Measurements from ENCODE around the gene NAB2. TPM values are rescaled to one million over a fixed set of nuclear protein-coding genes. Genes with fewer than 3 reads are reported as not detected.
A peak's percentile ranks its signal among the peaks of the same experiment; 100 is the strongest.

The NAB2 gene
- total RNA-seq, 1 experiment from 2014 or later = 16.4 TPM

GRCh38 chr12:57091638-57092528, 3.0 kb downstream of the NAB2 start:
- Histone ChIP-seq H3K36me3 (ENCODE audit: control insufficient read depth, insufficient read depth, low read length) (peaks cover 9% of the 10 kb centered on the region), H3K4me3 (ENCODE audit: low read depth, low read length) (no peak overlapping the region), H3K9me3 (no peaks in the 10 kb centered on the region), H3K4me1 (peaks cover 6% of the 10 kb centered on the region; the same call in 1 of the 2 replicates), H3K27me3 (replicated peaks; ENCODE audit: control insufficient read depth, insufficient read depth, low read length) (no peaks in the 10 kb centered on the region)
- Mint-ChIP-seq H3K27ac (ENCODE audit: unreplicated experiment) (no peak overlapping the region), H3K36me3 (ENCODE audit: insufficient read depth, unreplicated experiment) (peaks cover 53% of the 10 kb centered on the region), H3K4me1 (ENCODE audit: low read depth, unreplicated experiment) (peaks cover 19% of the 10 kb centered on the region), H3K27me3 (ENCODE audit: insufficient read depth, unreplicated experiment) (no peaks in the 10 kb centered on the region), H3K9me3 (ENCODE audit: unreplicated experiment) (no peaks in the 10 kb centered on the region), H3K4me3 (ENCODE audit: unreplicated experiment) (no peak overlapping the region)
- BruUV-seq (replicated peaks) = no TSS peak
- CTCF ChIA-PET = interaction anchor here (0.6 to 3.3 kb wide), 4 partner anchors 9 to 394 kb away, joined by 3 to 22 read pairs (median 11); partner anchors contain the start of gene STAT6
- TF ChIP-seq CTCF (IDR thresholded peaks at IDR 0.05; ENCODE audit: insufficient read depth in 1 of 2, low read depth in 1 of 2, low read length in 1 of 2, severe bottlenecking in 1 of 2, unreplicated experiment in 1 of 2) = no peak
- no peak for DNase-seq
- intact Hi-C loops (cut with micrococcal nuclease; ENCODE audit: unreplicated experiment) = no loop called here
- POLR2A ChIA-PET = interaction anchor here (1.3 kb wide), 1 partner anchor 13 kb away, joined by 4 read pairs; the partner anchor contains the start of gene NEMP1

GRCh38 chr12:57092529-57092862, 3.6 kb downstream of the NAB2 start:
- H3K36me3 Mint-ChIP-seq (ENCODE audit: insufficient read depth, unreplicated experiment) = peaks cover 55% of the 10 kb centered on the region
- no peak for DNase-seq
- TF ChIP-seq CTCF (IDR thresholded peaks at IDR 0.05; ENCODE audit: insufficient read depth in 1 of 2, low read depth in 1 of 2, low read length in 1 of 2, severe bottlenecking in 1 of 2, unreplicated experiment in 1 of 2) = no peak
- H3K4me3 Mint-ChIP-seq (ENCODE audit: unreplicated experiment) = no peak overlapping the region
- no peaks in the 10 kb centered on the region for H3K27me3 ChIP-seq (replicated peaks; ENCODE audit: control insufficient read depth, insufficient read depth, low read length)
- no peaks in the 10 kb centered on the region for H3K27me3 Mint-ChIP-seq (ENCODE audit: insufficient read depth, unreplicated experiment)
- peaks cover 6% of the 10 kb centered on the region; the same call in 1 of the 2 replicates for H3K4me1 ChIP-seq
- ChIA-PET POLR2A (interaction anchor here (1.3 kb wide), 1 partner anchor 14 kb away, joined by 4 read pairs; the partner anchor contains the start of gene NEMP1), CTCF (interaction anchor here (0.6 to 3.3 kb wide), 3 partner anchors 19 to 394 kb away, joined by 3 to 22 read pairs (median 19); partner anchors contain the start of gene STAT6)
- no peak overlapping the region for H3K27ac Mint-ChIP-seq (ENCODE audit: unreplicated experiment)
- intact Hi-C loops (cut with micrococcal nuclease; ENCODE audit: unreplicated experiment) = no loop called here
- no peaks in the 10 kb centered on the region for H3K9me3 ChIP-seq
- no peak overlapping the region for H3K4me3 ChIP-seq (ENCODE audit: low read depth, low read length)
- peaks cover 9% of the 10 kb centered on the region for H3K36me3 ChIP-seq (ENCODE audit: control insufficient read depth, insufficient read depth, low read length)
- H3K9me3 Mint-ChIP-seq (ENCODE audit: unreplicated experiment) = no peaks in the 10 kb centered on the region
- BruUV-seq (replicated peaks) = no TSS peak
- H3K4me1 Mint-ChIP-seq (ENCODE audit: low read depth, unreplicated experiment) = peaks cover 19% of the 10 kb centered on the region

GRCh38 chr12:57092876-57093414, 4.0 kb downstream of the NAB2 start:
- no peak for DNase-seq
- H3K27me3 ChIP-seq (replicated peaks; ENCODE audit: control insufficient read depth, insufficient read depth, low read length) = no peaks in the 10 kb centered on the region
- ChIA-PET POLR2A (no interaction called here), CTCF (interaction anchor here (2.3 to 3.3 kb wide), 2 partner anchors 19 to 24 kb away, joined by 19 to 22 read pairs; partner anchors contain the start of gene STAT6)
- no peak overlapping the region for H3K4me3 ChIP-seq (ENCODE audit: low read depth, low read length)
- peaks cover 19% of the 10 kb centered on the region for H3K4me1 Mint-ChIP-seq (ENCODE audit: low read depth, unreplicated experiment)
- no peak for TF ChIP-seq CTCF (IDR thresholded peaks at IDR 0.05; ENCODE audit: insufficient read depth in 1 of 2, low read depth in 1 of 2, low read length in 1 of 2, severe bottlenecking in 1 of 2, unreplicated experiment in 1 of 2)
- peaks cover 6% of the 10 kb centered on the region; the same call in 1 of the 2 replicates for H3K4me1 ChIP-seq
- peak overlapping the region; percentile 71 for H3K27ac Mint-ChIP-seq (ENCODE audit: unreplicated experiment)
- H3K4me3 Mint-ChIP-seq (ENCODE audit: unreplicated experiment) = no peak overlapping the region
- peaks cover 55% of the 10 kb centered on the region for H3K36me3 Mint-ChIP-seq (ENCODE audit: insufficient read depth, unreplicated experiment)
- peaks cover 9% of the 10 kb centered on the region for H3K36me3 ChIP-seq (ENCODE audit: control insufficient read depth, insufficient read depth, low read length)
- H3K9me3 ChIP-seq = no peaks in the 10 kb centered on the region
- intact Hi-C loops (cut with micrococcal nuclease; ENCODE audit: unreplicated experiment) = loop anchor here (1.0 kb wide), 1 partner anchor 24 kb away; no protein-coding TSS in a partner anchor
- BruUV-seq (replicated peaks) = no TSS peak
- H3K9me3 Mint-ChIP-seq (ENCODE audit: unreplicated experiment) = no peaks in the 10 kb centered on the region
- no peaks in the 10 kb centered on the region for H3K27me3 Mint-ChIP-seq (ENCODE audit: insufficient read depth, unreplicated experiment)
